Activated gamma-delta T cell treated with anti-CD3 and anti-CD28 coated beads, Interleukin-2, amount 50 U/mL, for 16 hours (primary cell): ENCODE results near the gene SIT1.

ENCODE experiments used
- DNase-seq: peaks from one replicate; pipeline ENCODE4 v3.0.0-alpha.2; 2020; ENCODE audit warnings: low read depth

The SIT1 gene

GRCh38 chr9:35650341-35651158 lies at the start of gene SIT1:
Gene SIT1 (minus strand): TSS chr9:35650931. CDS start chr9:35650853, 78 bp downstream.
- DNase-seq = no peak

GRCh38 chr9:35700031-35700430 lies 49.3 kb upstream of the SIT1 start:
- DNase-seq = no peak

GRCh38 chr9:35698231-35698630 lies 47.5 kb upstream of the SIT1 start:
- DNase-seq = no peak

- DNase-seq = no peak
Observed at GRCh38 chr9:35697486-35697885, 46.8 kb upstream of the SIT1 start.

GRCh38 chr9:35696520-35697215 lies 45.9 kb upstream of the SIT1 start:
- peak; percentile 39 for DNase-seq

- no peak for DNase-seq
Observed at GRCh38 chr9:35695943-35696401, 45.2 kb upstream of the SIT1 start.

GRCh38 chr9:35691757-35692301 lies 41.1 kb upstream of the SIT1 start:
- no peak for DNase-seq

GRCh38 chr9:35691334-35691650 lies 40.6 kb upstream of the SIT1 start:
- no peak for DNase-seq

GRCh38 chr9:35690614-35691333 lies 40.0 kb upstream of the SIT1 start:
- DNase-seq = no peak

- no peak for DNase-seq
Observed at GRCh38 chr9:35690294-35690613, 39.5 kb upstream of the SIT1 start.

- no peak for DNase-seq
Observed at GRCh38 chr9:35689542-35690293, 39.0 kb upstream of the SIT1 start, which contains the start of gene TPM2. Gene TPM2 (minus strand): TSS chr9:35689925. CDS start chr9:35689817, 108 bp downstream.

GRCh38 chr9:35688558-35689541 lies 38.1 kb upstream of the SIT1 start:
- DNase-seq = no peak

GRCh38 chr9:35687972-35688557 lies 37.3 kb upstream of the SIT1 start:
- DNase-seq = no peak

GRCh38 chr9:35687306-35687705 lies 36.6 kb upstream of the SIT1 start:
- DNase-seq = no peak

- DNase-seq = no peak
Observed at GRCh38 chr9:35686222-35687203, 35.8 kb upstream of the SIT1 start.

GRCh38 chr9:35685506-35685905 lies 34.8 kb upstream of the SIT1 start:
- DNase-seq = no peak

- DNase-seq = no peak
Observed at GRCh38 chr9:35684921-35685320, 34.2 kb upstream of the SIT1 start.

GRCh38 chr9:35683323-35683722 lies 32.6 kb upstream of the SIT1 start:
- no peak for DNase-seq
